Bone marrow (tissue), 2 donors: ENCODE data around the gene SOCS1.

Experiments
- DNase-seq, 2 donors: peaks; one replicate each; lab custom pipeline; 2025; lab: John Stamatoyannopoulos, UW

The SOCS1 gene

DNA sequence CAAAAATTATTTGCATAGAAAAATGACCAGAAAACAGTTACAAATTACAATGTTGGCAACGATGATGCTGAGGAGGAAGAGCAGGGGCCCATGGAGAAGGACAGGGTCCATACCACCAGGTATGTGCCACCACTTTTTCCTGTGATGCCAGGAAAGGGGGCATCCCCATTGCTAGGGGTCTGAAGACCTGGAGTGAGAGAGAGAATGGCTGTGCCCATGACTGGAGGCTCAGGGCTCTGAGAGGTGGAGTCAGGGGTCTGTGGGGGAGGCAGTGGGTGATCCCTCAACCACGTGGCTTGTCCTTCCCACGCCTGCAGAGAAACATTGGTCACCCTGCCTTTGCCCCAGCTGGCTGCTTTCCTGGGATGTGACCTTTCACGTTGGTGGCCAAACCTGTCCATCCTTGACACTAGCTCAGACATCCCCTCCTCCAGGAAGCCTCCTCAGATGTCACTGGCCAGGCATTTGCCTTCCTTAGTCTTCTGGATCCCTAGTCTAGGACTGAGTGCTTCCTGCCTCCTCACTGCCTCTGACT, 51.4 kb downstream of the SOCS1 start:
- DNase-seq, result no peak
